Panc1 (cell line): Measurements from ENCODE around the gene CASP4. TPM values are rescaled to one million over a fixed set of nuclear protein-coding genes. Genes with fewer than 3 reads are reported as not detected.

Experiments used
- ATAC-seq: fragments of 200-7000 bp; cut with Tn5 transposase; 2 replicates; pipeline ENCODE4 v1.9.1; 2020; ENCODE audit warnings: mild to moderate bottlenecking, moderate library complexity
- BruUV-seq: library from RNA; stranded (reverse); fragments of 400-500 nt; replicated peaks from 2 replicates; lab custom pipeline; 2021; lab: Mats Ljungman, UMichigan
- CTCF ChIA-PET: fragments of 300-600 bp; sonication (Branson Sonifier 250); formaldehyde crosslinking; loops from one replicate; lab custom pipeline; 2022; ENCODE audit warnings: antibody characterized with exemption; lab: Charles Lee
- POLR2A ChIA-PET: fragments of 300-600 bp; sonication (Branson Sonifier 250); formaldehyde crosslinking; loops from one replicate; lab custom pipeline; 2022; ENCODE audit warnings: antibody characterized with exemption; lab: Charles Lee
- DNase-seq: peaks from one replicate; pipeline ENCODE4 v3.0.0-alpha.2; 2010; ENCODE audit warnings: low read depth, low spot score
- H3K27ac ChIP-seq: 2 replicates; pipeline ENCODE4 v1.5.1; 2011; ENCODE audit warnings: mild to moderate bottlenecking, low read length, inconsistent platforms
- H3K27me3 ChIP-seq: fragments of 200-500 bp; sonication (Bioruptor generic); 2 replicates; pipeline ENCODE4 v1.6.0; 2014; ENCODE audit warnings: low read length, inconsistent platforms; ENCODE audit not compliant: control insufficient read depth, insufficient read depth
- H3K36me3 ChIP-seq: fragments of 200-500 bp; sonication (Bioruptor generic); 2 replicates; pipeline ENCODE4 v1.5.1; 2014; ENCODE audit warnings: inconsistent platforms, mild to moderate bottlenecking, low read length, moderate library complexity; ENCODE audit not compliant: control insufficient read depth, insufficient read depth
- H3K4me1 ChIP-seq: 2 replicates; pipeline ENCODE4 v1.5.1; 2011; ENCODE audit warnings: inconsistent platforms, mild to moderate bottlenecking, low read length, moderate library complexity; ENCODE audit not compliant: control insufficient read depth, insufficient read depth
- H3K4me3 ChIP-seq, 2 experiments: 2 replicates each; pipeline ENCODE4 v1.5.1; 2011 to 2012; ENCODE audit warnings: low read depth in 2 of 2, low read length in 2 of 2, mild to moderate bottlenecking in 2 of 2, inconsistent platforms in 1 of 2, moderate library complexity in 1 of 2
- H3K9me3 ChIP-seq: fragments of 200-500 bp; sonication (Bioruptor generic); 2 replicates; pipeline ENCODE4 v1.5.1; 2014; ENCODE audit warnings: low read depth, mild to moderate bottlenecking, inconsistent platforms, low read length, moderate library complexity; ENCODE audit not compliant: control insufficient read depth, insufficient read depth
- POLR2AphosphoS5 ChIP-seq: IDR thresholded peaks from 2 replicates; pipeline ENCODE4 v1.6.1; 2012; ENCODE audit warnings: mild to moderate bottlenecking, low read depth, low read length, moderate library complexity
- SIN3A ChIP-seq: IDR thresholded peaks from 2 replicates; pipeline ENCODE4 v1.6.1; 2012; ENCODE audit warnings: low read depth, mild to moderate bottlenecking, low read length, moderate library complexity, borderline replicate concordance; ENCODE audit not compliant: insufficient read depth
- TCF7L2 ChIP-seq: IDR thresholded peaks from 2 replicates; pipeline ENCODE4 v1.6.1; 2011; ENCODE audit warnings: mild to moderate bottlenecking, low read depth, low read length, inconsistent platforms
- in situ Hi-C: cut with HindIII; loops from 2 replicates; pipeline ENCODE4 v1.10.0; 2016; ENCODE audit warnings: low sequenced_read_pairs, low pct_unique_long_range_greater_than_20kb
- intact Hi-C: fragments of 100-400 bp; cut with micrococcal nuclease; formaldehyde crosslinking; loops from one replicate; pipeline ENCODE4 v1.10.0; 2022; ENCODE audit not compliant: unreplicated experiment
- total RNA-seq: library from RNA; stranded (reverse); gene quantifications from one replicate; pipeline ENCODE4 v1.2.1, GENCODE V29; 2021; ENCODE audit not compliant: unreplicated experiment
- TF ChIP-seq, protein P1 (sequence below): fragments of 450-650 bp; IDR thresholded peaks from 2 replicates; pipeline ENCODE4 v1.5.1; 2017; ENCODE audit warnings: mild to moderate bottlenecking
- TF ChIP-seq, protein P2 (sequence below), 2 experiments: IDR thresholded peaks; 2 replicates each; pipeline ENCODE4 v1.6.1; 2011 to 2012; ENCODE audit warnings: low read depth in 2 of 2, control low read depth in 1 of 2, low read length in 1 of 2, mild to moderate bottlenecking in 1 of 2, moderate library complexity in 1 of 2; ENCODE audit not compliant: insufficient read depth in 1 of 2

The CASP4 gene
- total RNA-seq, 1 experiment from 2014 or later, result 25.8 TPM

DNA sequence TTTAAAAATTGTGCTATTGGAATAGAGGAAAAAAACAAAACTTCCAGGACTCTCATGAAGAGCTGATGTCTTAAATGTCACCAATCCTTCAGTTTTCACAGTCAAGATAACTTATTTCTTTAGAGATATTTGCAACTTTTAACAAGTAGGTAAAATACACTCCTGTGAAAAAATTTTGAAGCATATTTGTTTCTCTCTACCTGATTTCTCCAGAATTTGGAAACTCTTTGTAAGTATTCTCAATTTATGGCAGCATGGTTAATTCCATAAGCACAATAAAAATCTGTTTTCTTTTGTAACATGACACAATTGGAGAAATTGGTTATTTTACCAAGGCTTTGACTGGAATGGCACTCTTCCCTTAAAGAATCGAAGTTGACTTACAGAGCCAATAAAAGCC is 4.1 kb downstream of the CASP4 start:
- ChIA-PET POLR2A (no interaction called here), CTCF (no interaction called here)
- no TSS peak for BruUV-seq
- ATAC-seq, result no peak
- TF ChIP-seq, protein P1, sequence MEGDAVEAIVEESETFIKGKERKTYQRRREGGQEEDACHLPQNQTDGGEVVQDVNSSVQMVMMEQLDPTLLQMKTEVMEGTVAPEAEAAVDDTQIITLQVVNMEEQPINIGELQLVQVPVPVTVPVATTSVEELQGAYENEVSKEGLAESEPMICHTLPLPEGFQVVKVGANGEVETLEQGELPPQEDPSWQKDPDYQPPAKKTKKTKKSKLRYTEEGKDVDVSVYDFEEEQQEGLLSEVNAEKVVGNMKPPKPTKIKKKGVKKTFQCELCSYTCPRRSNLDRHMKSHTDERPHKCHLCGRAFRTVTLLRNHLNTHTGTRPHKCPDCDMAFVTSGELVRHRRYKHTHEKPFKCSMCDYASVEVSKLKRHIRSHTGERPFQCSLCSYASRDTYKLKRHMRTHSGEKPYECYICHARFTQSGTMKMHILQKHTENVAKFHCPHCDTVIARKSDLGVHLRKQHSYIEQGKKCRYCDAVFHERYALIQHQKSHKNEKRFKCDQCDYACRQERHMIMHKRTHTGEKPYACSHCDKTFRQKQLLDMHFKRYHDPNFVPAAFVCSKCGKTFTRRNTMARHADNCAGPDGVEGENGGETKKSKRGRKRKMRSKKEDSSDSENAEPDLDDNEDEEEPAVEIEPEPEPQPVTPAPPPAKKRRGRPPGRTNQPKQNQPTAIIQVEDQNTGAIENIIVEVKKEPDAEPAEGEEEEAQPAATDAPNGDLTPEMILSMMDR, result no peak
- TF ChIP-seq SIN3A (no peak), TCF7L2 (no peak), POLR2AphosphoS5 (no peak)
- TF ChIP-seq, protein P2, sequence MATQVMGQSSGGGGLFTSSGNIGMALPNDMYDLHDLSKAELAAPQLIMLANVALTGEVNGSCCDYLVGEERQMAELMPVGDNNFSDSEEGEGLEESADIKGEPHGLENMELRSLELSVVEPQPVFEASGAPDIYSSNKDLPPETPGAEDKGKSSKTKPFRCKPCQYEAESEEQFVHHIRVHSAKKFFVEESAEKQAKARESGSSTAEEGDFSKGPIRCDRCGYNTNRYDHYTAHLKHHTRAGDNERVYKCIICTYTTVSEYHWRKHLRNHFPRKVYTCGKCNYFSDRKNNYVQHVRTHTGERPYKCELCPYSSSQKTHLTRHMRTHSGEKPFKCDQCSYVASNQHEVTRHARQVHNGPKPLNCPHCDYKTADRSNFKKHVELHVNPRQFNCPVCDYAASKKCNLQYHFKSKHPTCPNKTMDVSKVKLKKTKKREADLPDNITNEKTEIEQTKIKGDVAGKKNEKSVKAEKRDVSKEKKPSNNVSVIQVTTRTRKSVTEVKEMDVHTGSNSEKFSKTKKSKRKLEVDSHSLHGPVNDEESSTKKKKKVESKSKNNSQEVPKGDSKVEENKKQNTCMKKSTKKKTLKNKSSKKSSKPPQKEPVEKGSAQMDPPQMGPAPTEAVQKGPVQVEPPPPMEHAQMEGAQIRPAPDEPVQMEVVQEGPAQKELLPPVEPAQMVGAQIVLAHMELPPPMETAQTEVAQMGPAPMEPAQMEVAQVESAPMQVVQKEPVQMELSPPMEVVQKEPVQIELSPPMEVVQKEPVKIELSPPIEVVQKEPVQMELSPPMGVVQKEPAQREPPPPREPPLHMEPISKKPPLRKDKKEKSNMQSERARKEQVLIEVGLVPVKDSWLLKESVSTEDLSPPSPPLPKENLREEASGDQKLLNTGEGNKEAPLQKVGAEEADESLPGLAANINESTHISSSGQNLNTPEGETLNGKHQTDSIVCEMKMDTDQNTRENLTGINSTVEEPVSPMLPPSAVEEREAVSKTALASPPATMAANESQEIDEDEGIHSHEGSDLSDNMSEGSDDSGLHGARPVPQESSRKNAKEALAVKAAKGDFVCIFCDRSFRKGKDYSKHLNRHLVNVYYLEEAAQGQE (IDR thresholded peaks at IDR 0.05; ENCODE audit: insufficient read depth in 1 of 2, low read depth in 2 of 2, low read length in 1 of 2), result no peak
- H3K27me3 ChIP-seq, result no peaks in the 10 kb centered on the region
- intact Hi-C loops, result no loop called here
- in situ Hi-C loops, result no loop called here
- no peak for DNase-seq
- H3K9me3 ChIP-seq, result peaks cover 7% of the 10 kb centered on the region; the same call in 1 of the 2 replicates
- H3K36me3 ChIP-seq, result no peaks in the 10 kb centered on the region
- H3K27ac ChIP-seq, result no peak overlapping the region
- peaks cover 6% of the 10 kb centered on the region; the same call in 1 of the 2 replicates for H3K4me1 ChIP-seq
- H3K4me3 ChIP-seq, result no peak overlapping the region

DNA sequence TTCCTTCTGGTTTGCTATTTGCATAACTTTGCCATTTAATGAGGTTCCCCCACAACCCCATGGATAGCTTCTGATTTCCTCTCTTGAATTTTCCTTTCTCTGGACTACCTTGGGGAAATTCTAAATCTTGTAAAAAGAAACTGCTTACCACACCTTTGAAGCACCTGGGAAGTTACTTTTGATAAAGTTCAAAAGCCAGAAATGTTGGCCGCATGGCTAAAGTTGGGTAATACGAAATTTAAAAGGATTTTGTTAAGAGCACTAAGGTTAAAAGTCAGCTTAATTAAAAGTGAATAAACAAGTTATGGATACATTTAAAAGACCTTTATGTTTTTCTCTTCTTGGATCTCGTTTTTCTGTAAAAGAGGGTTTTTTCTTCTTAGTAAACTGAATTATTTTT is 5.5 kb downstream of the CASP4 start:
- no peaks in the 10 kb centered on the region for H3K36me3 ChIP-seq
- H3K27ac ChIP-seq, result no peak overlapping the region
- no peaks in the 10 kb centered on the region for H3K27me3 ChIP-seq
- ATAC-seq (no peak), DNase-seq (no peak)
- H3K9me3 ChIP-seq, result peaks cover 7% of the 10 kb centered on the region; the same call in 1 of the 2 replicates
- H3K4me3 ChIP-seq, result no peak overlapping the region
- intact Hi-C loops (no loop called here), in situ Hi-C loops (no loop called here)
- no TSS peak for BruUV-seq
- TF ChIP-seq, protein P2 (IDR thresholded peaks at IDR 0.05; ENCODE audit: insufficient read depth in 1 of 2, low read depth in 2 of 2, low read length in 1 of 2), result no peak
- TF ChIP-seq POLR2AphosphoS5 (no peak), TCF7L2 (no peak), SIN3A (no peak)
- TF ChIP-seq, protein P1, result no peak
- H3K4me1 ChIP-seq, result peaks cover 6% of the 10 kb centered on the region; the same call in 1 of the 2 replicates
- POLR2A ChIA-PET, result no interaction called here
- CTCF ChIA-PET, result no interaction called here
